Gastroesophageal sphincter (tissue), 3 donors: ENCODE results near the gene SLC13A4.

ENCODE experiments used
- CTCF ChIP-seq, 4 experiments: fragments of 200-600 bp in 2 of 4; fragments of 450-650 bp in 2 of 4; sonication (generic) in 1 of 4; IDR thresholded peaks; one replicate each; pipeline ENCODE4 v1.5.1; 2017 to 2019; ENCODE audit warnings: antibody characterized with exemption in 4 of 4, mild to moderate bottlenecking in 2 of 4, moderate library complexity in 2 of 4
- POLR2A ChIP-seq, 2 donors: fragments of 450-650 bp; IDR thresholded peaks; one replicate each; pipeline ENCODE4 v1.6.1; 2017; ENCODE audit warnings: antibody characterized with exemption in 2 of 2, mild to moderate bottlenecking in 2 of 2, moderate library complexity in 1 of 2

DNA sequence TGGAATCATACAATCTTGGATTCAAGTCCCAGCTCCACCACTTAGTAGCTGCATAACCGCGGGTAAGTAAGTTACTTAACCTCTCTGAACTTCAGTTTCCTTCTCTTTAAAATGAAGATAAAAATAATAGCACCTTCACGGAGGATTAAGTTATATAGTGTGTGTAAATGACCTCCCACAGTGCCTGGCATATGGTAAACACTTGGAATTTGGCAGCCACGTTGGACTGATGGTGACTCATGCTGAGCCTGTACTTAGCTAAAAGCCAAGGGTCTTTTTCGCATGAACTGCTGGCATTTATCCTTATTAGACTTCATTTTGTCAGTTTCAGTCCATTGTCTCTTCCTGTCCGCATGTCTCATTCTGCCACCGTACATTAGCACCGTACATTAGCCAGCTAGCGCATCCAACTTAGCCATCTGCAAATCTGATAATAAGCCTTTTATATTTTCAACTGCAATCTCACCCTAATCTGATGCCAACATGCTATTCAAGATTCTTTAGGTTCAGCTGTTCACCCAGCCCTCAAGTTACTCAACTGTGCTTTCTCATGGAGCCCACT is 11.2 kb downstream of the SLC13A4 start:
- TF ChIP-seq POLR2A (IDR thresholded peaks at IDR 0.05), result no peak
- no peak for TF ChIP-seq CTCF (IDR thresholded peaks at IDR 0.05)
